PC-3 (cell line): ENCODE results near the gene IDH3A. TPM values are rescaled to one million over a fixed set of nuclear protein-coding genes. Genes with fewer than 3 reads are reported as not detected.

Experiments
- ATAC-seq: fragments of 200-7000 bp; cut with Tn5 transposase; 2 replicates; pipeline ENCODE4 v1.9.1; 2020; ENCODE audit warnings: mild to moderate bottlenecking, moderate library complexity
- BruUV-seq: library from RNA; stranded (reverse); fragments of 400-500 nt; replicated peaks from 2 replicates; lab custom pipeline; 2021; lab: Mats Ljungman, UMichigan
- CTCF ChIA-PET: fragments of 300-600 bp; sonication (Branson Sonifier 250); formaldehyde crosslinking; loops from one replicate; lab custom pipeline; 2022; ENCODE audit warnings: antibody characterized with exemption; lab: Charles Lee
- POLR2A ChIA-PET: fragments of 300-600 bp; sonication (Branson Sonifier 250); formaldehyde crosslinking; loops from one replicate; lab custom pipeline; 2022; ENCODE audit warnings: antibody characterized with exemption; ENCODE audit not compliant: unreplicated experiment; lab: Charles Lee
- DNase-seq: peaks from one replicate; pipeline ENCODE4 v3.0.0-alpha.2; 2015
- H2AFZ ChIP-seq: fragments of 300-600 bp; sonication (generic); 2 replicates; pipeline ENCODE4 v1.6.0; 2016; ENCODE audit warnings: antibody characterized with exemption, low read length
- H3F3A ChIP-seq: fragments of 300-600 bp; sonication (generic); one replicate; pipeline ENCODE4 v1.6.0; 2017; ENCODE audit warnings: antibody characterized with exemption, low read length, control low read depth, mild to moderate bottlenecking; ENCODE audit not compliant: unreplicated experiment
- H3K27ac ChIP-seq: fragments of 300-600 bp; sonication (generic); 2 replicates; pipeline ENCODE4 v1.5.1; 2016; ENCODE audit warnings: mild to moderate bottlenecking, low read length
- H3K27me3 ChIP-seq: fragments of 300-600 bp; sonication (generic); 2 replicates; pipeline ENCODE4 v1.6.1; 2016; ENCODE audit warnings: low read length, mixed read lengths
- H3K36me3 ChIP-seq: fragments of 300-600 bp; sonication (generic); 2 replicates; pipeline ENCODE4 v1.6.1; 2016; ENCODE audit warnings: low read depth, mixed run types, low read length, mixed read lengths
- H3K4me1 ChIP-seq: fragments of 300-600 bp; sonication (generic); 2 replicates; pipeline ENCODE4 v1.5.1; 2016; ENCODE audit warnings: low read length; ENCODE audit not compliant: insufficient read depth
- H3K4me2 ChIP-seq: fragments of 300-600 bp; sonication (generic); 2 replicates; pipeline ENCODE4 v1.6.0; 2016; ENCODE audit warnings: low read length
- H3K4me3 ChIP-seq: fragments of 300-600 bp; sonication (generic); 2 replicates; pipeline ENCODE4 v1.5.1; 2016; ENCODE audit warnings: mild to moderate bottlenecking, low read length, mixed read lengths
- H3K79me2 ChIP-seq: fragments of 300-600 bp; sonication (generic); 2 replicates; pipeline ENCODE4 v1.6.1; 2017; ENCODE audit warnings: low read length, mixed read lengths
- H3K9ac ChIP-seq: fragments of 300-600 bp; sonication (generic); 2 replicates; pipeline ENCODE4 v1.6.0; 2016; ENCODE audit warnings: mild to moderate bottlenecking, low read length
- H3K9me2 ChIP-seq: fragments of 300-600 bp; sonication (generic); replicated peaks from 2 replicates; pipeline ENCODE4 v1.6.1; 2016; ENCODE audit warnings: mixed run types, low read length, mixed read lengths
- H3K9me3 ChIP-seq: fragments of 300-600 bp; sonication (generic); 2 replicates; pipeline ENCODE4 v1.6.1; 2016; ENCODE audit warnings: low read length, mixed read lengths
- H4K20me1 ChIP-seq: fragments of 300-600 bp; sonication (generic); 2 replicates; pipeline ENCODE4 v1.6.1; 2016; ENCODE audit warnings: low read length, mixed read lengths
- EZH2 ChIP-seq: fragments of 300-600 bp; sonication (generic); IDR thresholded peaks from one replicate; pipeline ENCODE4 v1.6.1; 2017; ENCODE audit warnings: antibody characterized with exemption, mild to moderate bottlenecking, low read length; ENCODE audit not compliant: unreplicated experiment
- EZH2phosphoT487 ChIP-seq: fragments of 300-600 bp; sonication (generic); IDR thresholded peaks from 2 replicates; pipeline ENCODE4 v1.6.1; 2018; ENCODE audit warnings: mild to moderate bottlenecking, antibody characterized with exemption, low read length, borderline replicate concordance
- intact Hi-C: fragments of 100-400 bp; cut with micrococcal nuclease; formaldehyde crosslinking; loops from 2 replicates; pipeline ENCODE4 v1.9.0; 2023
- total RNA-seq: library from RNA; depleted of rRNA; stranded (reverse); fragments of >200 nt; gene quantifications from 2 replicates; pipeline ENCODE4 v1.2.3, GENCODE V29; 2014
- TF ChIP-seq, protein P1 (sequence below): fragments of 300-600 bp; sonication (generic); conservative IDR thresholded peaks from 2 replicates; pipeline ENCODE4 v1.5.1; 2017; ENCODE audit warnings: antibody characterized with exemption, low read depth, mild to moderate bottlenecking, low read length

IDH3A gene
- total RNA-seq, 1 experiment from 2014 or later, result 78.8 TPM

DNA sequence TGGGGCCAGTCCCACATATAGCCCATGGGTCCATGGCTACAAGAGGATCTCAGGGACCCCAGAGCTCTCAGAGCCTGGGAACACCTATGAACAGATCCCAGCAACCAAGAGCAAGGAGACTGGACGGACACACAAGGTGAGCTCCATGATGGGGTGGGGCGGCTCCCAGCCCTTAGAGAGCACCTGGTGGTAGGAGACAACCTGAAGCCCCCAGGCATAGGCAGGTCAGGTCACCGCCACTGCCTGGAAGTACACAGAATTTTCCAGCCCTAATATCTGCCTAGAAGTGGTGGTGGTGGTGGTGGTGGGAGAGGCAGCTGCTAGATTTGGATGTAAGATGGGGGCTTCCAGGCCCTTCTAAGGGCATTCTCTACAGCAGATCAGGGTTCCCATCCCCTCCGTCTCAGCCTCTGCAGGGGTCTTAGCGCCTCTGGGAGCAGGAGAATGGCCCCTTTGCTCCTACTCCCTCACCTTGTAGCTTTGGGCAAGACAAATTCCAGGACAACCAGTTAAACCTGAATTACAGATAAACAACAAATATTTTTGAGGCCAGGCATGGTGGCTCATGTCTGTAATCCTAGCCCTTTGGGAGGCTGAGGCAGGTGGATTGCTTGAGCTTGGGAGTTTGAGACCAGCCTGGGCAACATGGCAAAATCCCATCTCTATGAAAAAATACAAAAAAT is 47.6 kb upstream of the IDH3A start:
- no peaks in the 10 kb centered on the region for H3K79me2 ChIP-seq
- no peaks in the 10 kb centered on the region for H3K9me2 ChIP-seq
- H3K9me3 ChIP-seq, result no peaks in the 10 kb centered on the region
- TF ChIP-seq, protein P1, sequence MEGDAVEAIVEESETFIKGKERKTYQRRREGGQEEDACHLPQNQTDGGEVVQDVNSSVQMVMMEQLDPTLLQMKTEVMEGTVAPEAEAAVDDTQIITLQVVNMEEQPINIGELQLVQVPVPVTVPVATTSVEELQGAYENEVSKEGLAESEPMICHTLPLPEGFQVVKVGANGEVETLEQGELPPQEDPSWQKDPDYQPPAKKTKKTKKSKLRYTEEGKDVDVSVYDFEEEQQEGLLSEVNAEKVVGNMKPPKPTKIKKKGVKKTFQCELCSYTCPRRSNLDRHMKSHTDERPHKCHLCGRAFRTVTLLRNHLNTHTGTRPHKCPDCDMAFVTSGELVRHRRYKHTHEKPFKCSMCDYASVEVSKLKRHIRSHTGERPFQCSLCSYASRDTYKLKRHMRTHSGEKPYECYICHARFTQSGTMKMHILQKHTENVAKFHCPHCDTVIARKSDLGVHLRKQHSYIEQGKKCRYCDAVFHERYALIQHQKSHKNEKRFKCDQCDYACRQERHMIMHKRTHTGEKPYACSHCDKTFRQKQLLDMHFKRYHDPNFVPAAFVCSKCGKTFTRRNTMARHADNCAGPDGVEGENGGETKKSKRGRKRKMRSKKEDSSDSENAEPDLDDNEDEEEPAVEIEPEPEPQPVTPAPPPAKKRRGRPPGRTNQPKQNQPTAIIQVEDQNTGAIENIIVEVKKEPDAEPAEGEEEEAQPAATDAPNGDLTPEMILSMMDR, result no peak
- TF ChIP-seq EZH2phosphoT487, result no peak
- no peak for TF ChIP-seq EZH2
- ATAC-seq, result no peak
- H3K36me3 ChIP-seq, result no peaks in the 10 kb centered on the region
- intact Hi-C loops, result no loop called here
- no peaks in the 10 kb centered on the region for H4K20me1 ChIP-seq
- H3K4me3 ChIP-seq, result no peak overlapping the region
- BruUV-seq, result no TSS peak
- H3K9ac ChIP-seq, result no peak overlapping the region
- H3K27ac ChIP-seq, result no peak overlapping the region
- no peaks in the 10 kb centered on the region for H3K27me3 ChIP-seq
- H3K4me1 ChIP-seq, result no peaks in the 10 kb centered on the region
- ChIA-PET CTCF (no interaction called here), POLR2A (no interaction called here)
- H2AFZ ChIP-seq, result no peak overlapping the region
- peak; percentile 36 for DNase-seq
- no peaks in the 10 kb centered on the region for H3F3A ChIP-seq
- H3K4me2 ChIP-seq, result no peak overlapping the region

GRCh38 chr15:78102211-78102610 is 47.0 kb upstream of the IDH3A start:
- ATAC-seq, result no peak
- ChIA-PET POLR2A (no interaction called here), CTCF (no interaction called here)
- no peaks in the 10 kb centered on the region for H3F3A ChIP-seq
- H3K4me2 ChIP-seq, result no peak overlapping the region
- intact Hi-C loops, result no loop called here
- no peaks in the 10 kb centered on the region for H3K27me3 ChIP-seq
- H4K20me1 ChIP-seq, result no peaks in the 10 kb centered on the region
- no peaks in the 10 kb centered on the region for H3K36me3 ChIP-seq
- H3K27ac ChIP-seq, result no peak overlapping the region
- no peak for TF ChIP-seq EZH2
- TF ChIP-seq EZH2phosphoT487, result no peak
- H3K9me2 ChIP-seq, result no peaks in the 10 kb centered on the region
- H3K4me3 ChIP-seq, result no peak overlapping the region
- no TSS peak for BruUV-seq
- no peaks in the 10 kb centered on the region for H3K4me1 ChIP-seq
- H3K9me3 ChIP-seq, result no peaks in the 10 kb centered on the region
- H2AFZ ChIP-seq, result no peak overlapping the region
- H3K9ac ChIP-seq, result no peak overlapping the region
- no peak for DNase-seq
- H3K79me2 ChIP-seq, result no peaks in the 10 kb centered on the region

GRCh38 chr15:78102741-78103140 is 46.4 kb upstream of the IDH3A start:
- H3K4me1 ChIP-seq, result no peaks in the 10 kb centered on the region
- DNase-seq, result no peak
- H3K4me3 ChIP-seq, result no peak overlapping the region
- H3K27me3 ChIP-seq, result no peaks in the 10 kb centered on the region
- no peaks in the 10 kb centered on the region for H3F3A ChIP-seq
- no peak overlapping the region for H3K9ac ChIP-seq
- H3K27ac ChIP-seq, result no peak overlapping the region
- no TSS peak for BruUV-seq
- H3K79me2 ChIP-seq, result no peaks in the 10 kb centered on the region
- intact Hi-C loops, result no loop called here
- no peaks in the 10 kb centered on the region for H4K20me1 ChIP-seq
- ChIA-PET POLR2A (no interaction called here), CTCF (no interaction called here)
- no peaks in the 10 kb centered on the region for H3K36me3 ChIP-seq
- H3K9me2 ChIP-seq, result no peaks in the 10 kb centered on the region
- no peak overlapping the region for H3K4me2 ChIP-seq
- H3K9me3 ChIP-seq, result no peaks in the 10 kb centered on the region
- ATAC-seq, result no peak
- TF ChIP-seq EZH2, result no peak
- TF ChIP-seq, protein P1, result no peak
- TF ChIP-seq EZH2phosphoT487, result no peak
- H2AFZ ChIP-seq, result no peak overlapping the region
